H1 (cell line): ENCODE measurements around the gene CDR2. TPM values are rescaled to one million over a fixed set of nuclear protein-coding genes. Genes with fewer than 3 reads are reported as not detected.

Source experiments
- CTCF ChIA-PET: fragments of 300-600 bp; sonication (Branson Sonifier 250); formaldehyde crosslinking; loops from one replicate; lab custom pipeline; 2021; ENCODE audit not compliant: partially characterized antibody; lab: Charles Lee
- POLR2A ChIA-PET: fragments of 300-600 bp; sonication (Branson Sonifier 250); formaldehyde crosslinking; loops from one replicate; lab custom pipeline; 2021; ENCODE audit warnings: inconsistent platforms; ENCODE audit not compliant: partially characterized antibody; lab: Charles Lee
- DNase-seq, 2 experiments: peaks; one replicate each; pipeline versions ENCODE4 v3.0.0 to v3.0.0-alpha.2; 2010 to 2022; ENCODE audit warnings: low spot score in 2 of 2, low read depth in 1 of 2, mixed read lengths in 1 of 2
- FAIRE-seq: peaks from 2 replicates; lab custom pipeline; 2011; peaks lifted over from hg19 to GRCh38; lab: Jason Lieb, UNC
- H2AFZ ChIP-seq: 2 replicates; pipeline ENCODE4 v1.8.1; 2012; ENCODE audit warnings: low read length, inconsistent platforms
- H2AK5ac ChIP-seq: 2 replicates; pipeline ENCODE4 v1.6.1; 2013; ENCODE audit warnings: low read depth, low read length
- H2BK120ac ChIP-seq: replicated peaks from 2 replicates; pipeline ENCODE3; 2013; ENCODE audit warnings: low read depth, low read length, inconsistent platforms
- H2BK12ac ChIP-seq: 2 replicates; pipeline ENCODE4 v1.6.1; 2013; ENCODE audit warnings: low read depth, low read length
- H2BK15ac ChIP-seq: 2 replicates; pipeline ENCODE4 v1.6.1; 2013; ENCODE audit warnings: low read length
- H2BK20ac ChIP-seq: 2 replicates; pipeline ENCODE4 v1.6.1; 2013; ENCODE audit warnings: low read length
- H2BK5ac ChIP-seq: 2 replicates; pipeline ENCODE4 v1.6.1; 2013; ENCODE audit warnings: low read depth, low read length
- H3K14ac ChIP-seq: 2 replicates; pipeline ENCODE4 v1.6.1; 2013; ENCODE audit warnings: inconsistent platforms; ENCODE audit not compliant: insufficient read length
- H3K18ac ChIP-seq: 2 replicates; pipeline ENCODE4 v1.6.1; 2013; ENCODE audit warnings: low read length; ENCODE audit errors: extremely low read depth
- H3K23ac ChIP-seq: 2 replicates; pipeline ENCODE4 v1.6.1; 2013; ENCODE audit warnings: inconsistent platforms; ENCODE audit not compliant: insufficient read length
- H3K23me2 ChIP-seq: 2 replicates; pipeline ENCODE4 v1.6.1; 2013; ENCODE audit warnings: low read depth, low read length
- H3K27ac ChIP-seq: 2 replicates; pipeline ENCODE4 v1.6.1; 2011; ENCODE audit warnings: low read depth, low read length, inconsistent platforms
- H3K27me3 ChIP-seq, 4 experiments: replicated peaks in 1 of 4; 1 replicate in 1 of 4; 2 replicates in 3 of 4; pipeline versions ENCODE4 v1.6.1 to v1.8.1; 2011 to 2013; ENCODE audit warnings: low read length in 3 of 4, mild to moderate bottlenecking in 3 of 4, inconsistent platforms in 2 of 4, mixed read lengths in 2 of 4, moderate library complexity in 1 of 4; ENCODE audit not compliant: control insufficient read depth in 3 of 4, insufficient read depth in 3 of 4; ENCODE audit errors: extremely low read depth in 1 of 4
- H3K36me3 ChIP-seq, 4 experiments: 2 replicates each; pipeline versions ENCODE4 v1.6.1 to v1.8.1; 2011 to 2013; ENCODE audit warnings: mild to moderate bottlenecking in 4 of 4, low read length in 3 of 4, moderate library complexity in 2 of 4, control low read depth in 1 of 4, inconsistent platforms in 1 of 4; ENCODE audit not compliant: insufficient read depth in 4 of 4, control insufficient read depth in 2 of 4
- H3K4ac ChIP-seq: replicated peaks from 2 replicates; pipeline ENCODE3; 2013; ENCODE audit warnings: low read length, low read depth, mixed read lengths, inconsistent platforms; ENCODE audit not compliant: insufficient read length
- H3K4me1 ChIP-seq, 4 experiments: replicated peaks in 1 of 4; 1 replicate in 1 of 4; 2 replicates in 3 of 4; pipeline versions ENCODE4 v1.6.1 to v1.8.1; 2011 to 2013; ENCODE audit warnings: low read length in 3 of 4, inconsistent platforms in 2 of 4, mixed read lengths in 1 of 4; ENCODE audit not compliant: insufficient read depth in 4 of 4, control insufficient read depth in 3 of 4
- H3K4me2 ChIP-seq, 2 experiments: 2 replicates each; pipeline versions ENCODE4 v1.6.1 to v1.8.1; 2011 to 2013; ENCODE audit warnings: low read depth in 2 of 2, low read length in 2 of 2, control low read depth in 1 of 2, inconsistent platforms in 1 of 2, mild to moderate bottlenecking in 1 of 2; ENCODE audit not compliant: insufficient read depth in 1 of 2
- H3K4me3 ChIP-seq, 4 experiments: fragments of 200-600, 300-600 bp in 1 of 4; sonication (generic), shearing (Covaris generic), sonication (Bioruptor Twin) in 1 of 4; 2 replicates each; pipeline versions ENCODE4 v1.5.1 to v1.8.1; 2011 to 2016; ENCODE audit warnings: low read length in 4 of 4, low read depth in 3 of 4, control low read depth in 2 of 4, inconsistent platforms in 2 of 4, mild to moderate bottlenecking in 2 of 4, mixed read lengths in 1 of 4, moderate library complexity in 1 of 4; ENCODE audit not compliant: insufficient read depth in 2 of 4; ENCODE audit errors: extremely low read depth in 1 of 4
- H3K56ac ChIP-seq: replicated peaks from 2 replicates; pipeline ENCODE3; 2013; ENCODE audit warnings: low read depth, mild to moderate bottlenecking, mixed read lengths, low read length, inconsistent platforms; ENCODE audit not compliant: insufficient read length
- H3K79me1 ChIP-seq: 2 replicates; pipeline ENCODE4 v1.6.1; 2013; ENCODE audit warnings: low read depth, low read length, control low read depth
- H3K79me2 ChIP-seq, 2 experiments: 2 replicates each; pipeline versions ENCODE4 v1.6.1 to v1.8.1; 2012 to 2013; ENCODE audit warnings: low read length in 2 of 2, mild to moderate bottlenecking in 2 of 2, inconsistent platforms in 1 of 2; ENCODE audit not compliant: insufficient read depth in 2 of 2, control insufficient read depth in 1 of 2
- H3K9ac ChIP-seq, 4 experiments: replicated peaks in 1 of 4; 1 replicate in 1 of 4; 2 replicates in 3 of 4; pipeline versions ENCODE4 v1.6.1 to v1.8.1; 2011 to 2013; ENCODE audit warnings: low read depth in 3 of 4, low read length in 3 of 4, control low read depth in 2 of 4, mild to moderate bottlenecking in 2 of 4, moderate library complexity in 2 of 4, inconsistent platforms in 1 of 4; ENCODE audit errors: extremely low read depth in 1 of 4
- H3K9me3 ChIP-seq, 2 experiments: 2 replicates each; pipeline versions ENCODE4 v1.6.1 to v1.8.1; 2012 to 2013; ENCODE audit warnings: mild to moderate bottlenecking in 2 of 2, moderate library complexity in 2 of 2, control low read depth in 1 of 2, inconsistent platforms in 1 of 2, low read depth in 1 of 2, low read length in 1 of 2, mixed read lengths in 1 of 2; ENCODE audit not compliant: insufficient read depth in 2 of 2
- H4K20me1 ChIP-seq, 2 experiments: replicated peaks in 1 of 2; 2 replicates each; pipeline versions ENCODE3 to v1.8.1; 2011 to 2013; ENCODE audit warnings: inconsistent platforms in 2 of 2, low read length in 2 of 2, mild to moderate bottlenecking in 1 of 2; ENCODE audit not compliant: insufficient read depth in 2 of 2, control insufficient read depth in 1 of 2
- H4K5ac ChIP-seq: 2 replicates; pipeline ENCODE4 v1.6.1; 2013; ENCODE audit warnings: low read length, low read depth, mixed read lengths, inconsistent platforms; ENCODE audit not compliant: insufficient read length
- H4K8ac ChIP-seq: 2 replicates; pipeline ENCODE4 v1.8.0; 2013; ENCODE audit warnings: mild to moderate bottlenecking, moderate library complexity, low read length, inconsistent platforms; ENCODE audit not compliant: insufficient read depth; ENCODE audit errors: extremely low read depth
- H4K91ac ChIP-seq: replicated peaks from 2 replicates; pipeline ENCODE3; 2013; ENCODE audit warnings: low read length, mixed read lengths, inconsistent platforms; ENCODE audit not compliant: insufficient read length
- RNF2 ChIP-seq: fragments of 200-900, 300-1000 bp; sonication (generic); IDR thresholded peaks from 2 replicates; pipeline ENCODE4 v1.7.1; 2016; ENCODE audit warnings: borderline replicate concordance, low read depth, mild to moderate bottlenecking, antibody characterized with exemption, low read length; ENCODE audit not compliant: poor library complexity, severe bottlenecking; ENCODE audit errors: missing control alignments
- polyA plus RNA-seq, 7 experiments: library from polyadenylated mRNA; depleted of rRNA in 3 of 7; stranded (reverse) in 5 of 7; unstranded in 2 of 7; fragments of >200 nt in 5 of 7; fragments of 200-250 nt in 2 of 7; gene quantifications; 1 replicate in 5 of 7; 2 replicates in 1 of 7; 4 replicates in 1 of 7; pipeline versions ENCODE4 v1.2.1 to v1.2.3, GENCODE V29; 2011 to 2013; ENCODE audit warnings: missing spikeins in 2 of 7, mixed read lengths in 2 of 7
- total RNA-seq: library from RNA; stranded (reverse); fragmentation: NEBNext Ultra II Directional; extraction: Animal tissue kit (Norgen Biotek cat#: 25700); gene quantifications from 2 replicates; pipeline ENCODE4 v1.2.1, GENCODE V29; 2021

Gene CDR2
- total and polyA plus RNA-seq, 2 of the 8 experiments (the other 6 are each of a cell fraction or from before 2014, with no cell fraction given) = 16.3 to 34.9 TPM

DNA sequence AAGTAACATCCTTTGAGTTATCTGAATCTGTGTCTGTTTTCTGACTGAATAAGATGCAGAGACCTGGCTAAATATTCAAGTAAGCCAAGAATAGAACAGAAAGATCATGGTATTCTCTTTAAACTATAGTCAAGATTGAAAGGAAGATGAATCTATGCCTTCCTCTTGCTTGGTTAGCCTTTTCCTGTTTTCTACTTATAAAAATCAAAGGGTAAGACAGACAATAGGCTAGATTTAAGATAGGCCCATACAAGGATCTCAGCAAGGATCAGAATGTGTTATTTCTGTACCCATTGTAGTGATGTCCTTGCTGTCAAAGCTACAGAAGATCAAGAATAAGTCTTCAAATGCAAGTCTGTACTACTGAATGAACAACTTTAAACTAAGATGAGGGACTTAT lies 7.0 kb upstream of the CDR2 start:
- Histone ChIP-seq H3K4me1 (no peaks in the 10 kb centered on the region), H3K9me3 (no peaks in the 10 kb centered on the region), H2BK12ac (no peak overlapping the region), H2AFZ (no peak overlapping the region), H4K5ac (no peak overlapping the region), H3K4ac (no peak overlapping the region), H2BK5ac (no peak overlapping the region), H3K36me3 (no peaks in the 10 kb centered on the region), H3K27ac (no peak overlapping the region), H3K4me3 (no peak overlapping the region), H2BK15ac (no peak overlapping the region), H4K91ac (no peak overlapping the region), H3K23ac (no peak overlapping the region), H2AK5ac (no peak overlapping the region), H3K27me3 (no peaks in the 10 kb centered on the region; a peak in 3 of 7 replicates), H2BK120ac (no peak overlapping the region), H3K79me2 (no peaks in the 10 kb centered on the region), H3K9ac (no peak overlapping the region), H3K18ac (no peak overlapping the region), H4K8ac (no peak overlapping the region), H2BK20ac (no peak overlapping the region), H3K79me1 (no peaks in the 10 kb centered on the region), H3K4me2 (no peak overlapping the region), H3K23me2 (no peaks in the 10 kb centered on the region), H3K14ac (no peak overlapping the region), H4K20me1 (peaks cover 0 to 2% of the 10 kb centered on the region in 2 experiments), H3K56ac (no peak overlapping the region)
- no peak for TF ChIP-seq RNF2
- ChIA-PET POLR2A (no interaction called here), CTCF (no interaction called here)
- DNase-seq (no peak), FAIRE-seq (no peak)
